ENCODE results near the gene OSBPL9. TPM values are rescaled to one million over a fixed set of nuclear protein-coding genes. Genes with fewer than 3 reads are reported as not detected.

The OSBPL9 gene
- total RNA-seq, 1 donor from 2014 or later, result 63.7 TPM

DNA sequence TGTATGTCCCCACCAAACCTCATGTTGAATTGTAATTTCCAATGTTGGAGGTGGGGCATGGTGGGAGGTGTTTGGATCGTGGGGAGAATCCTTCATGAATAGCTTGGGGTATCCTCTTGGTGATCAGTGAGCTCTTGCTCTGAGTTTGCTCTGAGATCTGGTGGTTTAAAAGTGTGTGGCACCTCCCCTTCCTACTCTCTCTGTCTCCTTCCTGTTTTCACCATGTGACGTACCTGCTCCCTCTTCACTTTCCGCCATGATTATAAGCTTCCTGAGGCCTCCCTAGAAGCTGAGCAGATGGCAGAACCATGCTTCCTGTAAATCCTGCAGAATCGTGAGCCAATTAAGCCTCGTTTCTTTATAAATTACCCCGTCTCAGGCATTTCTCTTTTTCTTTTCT is 40.0 kb upstream of the OSBPL9 start:
- no peaks in the 10 kb centered on the region for H3K27me3 Mint-ChIP-seq
- H3K9me3 Mint-ChIP-seq, result peaks cover 3% of the 10 kb centered on the region
- intact Hi-C loops (cut with micrococcal nuclease), result no loop called here
- peaks cover 63% of the 10 kb centered on the region for H3K4me1 Mint-ChIP-seq
- ChIA-PET CTCF (no interaction called here), POLR2A (interaction anchor here (0.5 to 1.7 kb wide), 6 partner anchors 8 to 1147 kb away, joined by 3 to 6 read pairs (median 4); no protein-coding TSS in a partner anchor)
- H3K36me3 Mint-ChIP-seq (ENCODE audit: low read depth), result no peaks in the 10 kb centered on the region
- TF ChIP-seq, protein P1, sequence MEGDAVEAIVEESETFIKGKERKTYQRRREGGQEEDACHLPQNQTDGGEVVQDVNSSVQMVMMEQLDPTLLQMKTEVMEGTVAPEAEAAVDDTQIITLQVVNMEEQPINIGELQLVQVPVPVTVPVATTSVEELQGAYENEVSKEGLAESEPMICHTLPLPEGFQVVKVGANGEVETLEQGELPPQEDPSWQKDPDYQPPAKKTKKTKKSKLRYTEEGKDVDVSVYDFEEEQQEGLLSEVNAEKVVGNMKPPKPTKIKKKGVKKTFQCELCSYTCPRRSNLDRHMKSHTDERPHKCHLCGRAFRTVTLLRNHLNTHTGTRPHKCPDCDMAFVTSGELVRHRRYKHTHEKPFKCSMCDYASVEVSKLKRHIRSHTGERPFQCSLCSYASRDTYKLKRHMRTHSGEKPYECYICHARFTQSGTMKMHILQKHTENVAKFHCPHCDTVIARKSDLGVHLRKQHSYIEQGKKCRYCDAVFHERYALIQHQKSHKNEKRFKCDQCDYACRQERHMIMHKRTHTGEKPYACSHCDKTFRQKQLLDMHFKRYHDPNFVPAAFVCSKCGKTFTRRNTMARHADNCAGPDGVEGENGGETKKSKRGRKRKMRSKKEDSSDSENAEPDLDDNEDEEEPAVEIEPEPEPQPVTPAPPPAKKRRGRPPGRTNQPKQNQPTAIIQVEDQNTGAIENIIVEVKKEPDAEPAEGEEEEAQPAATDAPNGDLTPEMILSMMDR (IDR thresholded peaks at IDR 0.05), result no peak
- peak overlapping the region; percentile 86 for H3K27ac Mint-ChIP-seq
- ATAC-seq (ENCODE audit: low read depth) (no peak), DNase-seq (no peak)
- H3K4me3 Mint-ChIP-seq, result peak overlapping the region; percentile 62

DNA sequence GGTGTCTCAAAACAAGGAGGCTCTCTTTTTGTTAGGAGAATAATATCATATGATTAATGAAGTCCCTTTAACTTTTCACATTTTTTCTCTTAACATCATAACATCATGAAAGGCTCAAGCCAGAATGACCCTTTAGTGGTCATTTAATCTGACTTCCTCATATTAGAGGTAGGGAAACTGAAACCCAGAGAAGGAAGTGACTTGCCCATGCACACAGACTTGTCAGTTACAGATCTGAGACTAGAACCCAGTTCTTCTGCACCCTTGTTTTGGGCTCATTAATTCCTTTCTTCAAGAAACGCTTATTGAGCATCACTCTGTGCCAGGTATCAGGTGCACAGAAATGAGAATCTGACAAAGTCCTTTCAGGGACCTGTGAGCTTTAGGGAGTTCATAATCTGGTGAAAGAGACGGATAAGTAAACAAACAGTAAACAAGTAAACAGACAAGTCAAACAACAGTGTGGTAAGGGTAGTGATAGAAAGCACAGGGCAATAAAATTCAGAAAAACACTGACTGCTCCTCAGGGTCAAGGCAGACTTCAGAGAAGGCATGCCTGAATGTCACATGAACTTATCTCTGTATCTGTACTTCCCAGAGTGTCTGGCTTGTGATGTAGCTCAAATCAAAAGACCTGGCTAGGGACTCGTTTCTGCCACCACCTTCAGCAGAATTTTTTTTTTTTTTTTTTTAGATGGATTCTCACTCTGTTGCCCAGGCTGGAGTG is 38.3 kb upstream of the OSBPL9 start:
- ChIA-PET CTCF (no interaction called here), POLR2A (interaction anchor here (0.8 to 1.7 kb wide), 3 partner anchors 9 to 151 kb away, joined by 3 to 4 read pairs (median 4); no protein-coding TSS in a partner anchor)
- DNase-seq (no peak), ATAC-seq (ENCODE audit: low read depth) (peak; percentile 39)
- TF ChIP-seq, protein P1 (IDR thresholded peaks at IDR 0.05), result no peak
- Mint-ChIP-seq H3K27ac (peak overlapping the region; percentile 86), H3K4me3 (peak overlapping the region; percentile 40), H3K27me3 (no peaks in the 10 kb centered on the region), H3K4me1 (peaks cover 56% of the 10 kb centered on the region), H3K36me3 (ENCODE audit: low read depth) (no peaks in the 10 kb centered on the region), H3K9me3 (peaks cover 3% of the 10 kb centered on the region)
- intact Hi-C loops (cut with micrococcal nuclease), result loop anchor here (1.0 kb wide), 1 partner anchor 8 kb away; no protein-coding TSS in a partner anchor

DNA sequence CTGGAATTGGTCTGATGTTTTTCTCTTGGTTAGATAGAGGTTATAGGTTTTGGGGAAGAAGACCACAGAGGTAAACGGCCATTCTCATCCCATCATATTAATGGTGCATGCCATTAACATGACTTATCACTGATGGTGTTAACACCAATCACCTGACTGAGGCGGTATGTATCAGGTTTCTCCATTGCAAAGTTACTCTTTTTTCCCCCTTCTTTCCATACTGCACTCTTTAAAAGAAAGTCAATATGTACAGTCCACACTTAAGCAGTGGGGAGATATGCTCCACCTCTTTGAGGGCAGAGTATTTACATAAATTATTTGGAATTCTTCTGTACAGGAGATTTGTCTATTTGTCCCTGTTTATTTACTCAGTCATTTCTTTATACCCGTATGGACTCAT is 35.7 kb upstream of the OSBPL9 start:
- H3K27me3 Mint-ChIP-seq, result no peaks in the 10 kb centered on the region
- no peak for DNase-seq

DNA sequence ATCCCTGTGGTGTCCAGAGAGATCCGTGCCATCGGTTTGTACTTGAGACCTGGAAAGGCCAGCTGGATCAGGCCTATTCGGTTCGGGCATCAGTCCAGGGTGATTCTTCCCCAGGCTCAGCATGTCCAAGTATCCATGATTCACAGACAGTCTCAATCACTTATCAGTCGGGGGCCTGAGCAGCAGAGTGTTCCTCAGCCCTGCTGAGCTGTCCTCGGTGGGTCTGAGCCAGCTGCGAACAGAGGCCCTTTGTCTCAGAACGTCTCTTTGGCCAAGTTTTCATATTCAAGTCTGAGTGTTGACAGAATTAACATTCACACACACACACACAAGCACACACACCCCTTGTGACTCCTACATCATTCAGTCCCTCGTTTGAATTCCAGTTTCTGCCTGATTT is 33.4 kb upstream of the OSBPL9 start:
- DNase-seq, result no peak
- TF ChIP-seq, protein P1 (IDR thresholded peaks at IDR 0.05), result no peak
- no peaks in the 10 kb centered on the region for H3K27me3 Mint-ChIP-seq
- H3K27ac Mint-ChIP-seq, result no peak overlapping the region
- ChIA-PET CTCF (interaction anchor here (0.5 kb wide), 1 partner anchor 11 kb away, joined by 3 read pairs; no protein-coding TSS in a partner anchor), POLR2A (no interaction called here)
- peaks cover 11% of the 10 kb centered on the region for H3K4me1 Mint-ChIP-seq
- no peak for ATAC-seq (ENCODE audit: low read depth)
- no peaks in the 10 kb centered on the region for H3K9me3 Mint-ChIP-seq
- no peak overlapping the region for H3K4me3 Mint-ChIP-seq
- no peaks in the 10 kb centered on the region for H3K36me3 Mint-ChIP-seq (ENCODE audit: low read depth)
- intact Hi-C loops (cut with micrococcal nuclease), result no loop called here

More for the DNA sequence above, 35.7 kb upstream of the OSBPL9 start:
- Mint-ChIP-seq H3K36me3 (ENCODE audit: low read depth) (no peaks in the 10 kb centered on the region), H3K9me3 (peaks cover 3% of the 10 kb centered on the region), H3K27ac (no peak overlapping the region), H3K4me3 (no peak overlapping the region), H3K4me1 (peaks cover 34% of the 10 kb centered on the region)
- TF ChIP-seq, protein P1 (IDR thresholded peaks at IDR 0.05), result no peak
- intact Hi-C loops (cut with micrococcal nuclease), result no loop called here
- no peak for ATAC-seq (ENCODE audit: low read depth)
- POLR2A ChIA-PET, result no interaction called here
- CTCF ChIA-PET, result no interaction called here

DNA sequence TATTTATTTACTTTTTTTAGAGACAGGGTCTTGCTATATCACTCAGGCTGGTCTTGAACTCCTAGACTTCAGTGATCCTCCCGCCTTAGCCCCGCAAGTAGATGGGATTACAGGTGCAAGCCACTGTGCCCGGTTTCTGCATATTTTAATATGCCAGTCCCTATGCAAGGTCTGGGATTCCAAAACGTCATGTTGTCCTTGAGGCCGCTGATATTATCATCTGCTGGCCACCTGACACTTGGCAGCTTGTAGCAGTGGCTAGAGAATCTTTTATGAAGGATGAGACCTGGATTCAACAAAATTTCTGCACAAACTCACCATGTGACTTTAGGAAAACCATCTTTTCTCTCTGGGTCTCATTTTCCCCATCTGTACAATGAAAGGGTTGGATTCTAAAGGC is 32.9 kb upstream of the OSBPL9 start:
- Mint-ChIP-seq H3K27ac (no peak overlapping the region), H3K36me3 (ENCODE audit: low read depth) (no peaks in the 10 kb centered on the region), H3K4me3 (no peak overlapping the region), H3K9me3 (no peaks in the 10 kb centered on the region), H3K4me1 (peaks cover 6% of the 10 kb centered on the region), H3K27me3 (no peaks in the 10 kb centered on the region)
- ChIA-PET POLR2A (no interaction called here), CTCF (no interaction called here)
- no peak for DNase-seq
- intact Hi-C loops (cut with micrococcal nuclease), result no loop called here
- ATAC-seq (ENCODE audit: low read depth), result no peak
- TF ChIP-seq, protein P1 (IDR thresholded peaks at IDR 0.05), result no peak
